Mammary epithelial cell (primary cell): ENCODE data around the gene CEP295NL.

Source experiments
- CTCF ChIP-seq, 2 donors: IDR thresholded peaks in 1 of 2; conservative IDR thresholded peaks in 1 of 2; 2 replicates each; pipeline ENCODE4 v1.5.1; 2011 to 2012; ENCODE audit warnings: inconsistent platforms in 2 of 2, low read length in 2 of 2, mild to moderate bottlenecking in 2 of 2, control low read depth in 1 of 2, low read depth in 1 of 2; ENCODE audit not compliant: insufficient read depth in 1 of 2; ENCODE audit errors: extremely low read depth in 1 of 2
- EZH2 ChIP-seq: IDR thresholded peaks from 2 replicates; pipeline ENCODE4 v1.6.1; 2012; ENCODE audit warnings: low read length, inconsistent platforms, borderline replicate concordance

GRCh38 chr17:78900816-78901215, 2.2 kb downstream of the CEP295NL start:
- no peak for TF ChIP-seq CTCF (conservative IDR thresholded peaks at IDR 0.05 in 1 of 2, IDR thresholded peaks at IDR 0.05 in 1 of 2; ENCODE audit: extremely low read depth in 1 of 2, insufficient read depth in 1 of 2, low read depth in 1 of 2, low read length in 2 of 2)
- no peak for TF ChIP-seq EZH2
